ENCODE results near the gene SLCO3A1. TPM values are rescaled to one million over a fixed set of nuclear protein-coding genes. Genes with fewer than 3 reads are reported as not detected.

The SLCO3A1 gene
- total RNA-seq, 1 experiment from 2014 or later, result 5.1 TPM

GRCh38 chr15:91896341-91897055 lies 43.0 kb downstream of the SLCO3A1 start:
- ATAC-seq (no peak), DNase-seq (ENCODE audit: low read depth, low spot score) (no peak)
- H3K9ac ChIP-seq (ENCODE audit: low read length), result no peak overlapping the region
- TF ChIP-seq, protein P1, sequence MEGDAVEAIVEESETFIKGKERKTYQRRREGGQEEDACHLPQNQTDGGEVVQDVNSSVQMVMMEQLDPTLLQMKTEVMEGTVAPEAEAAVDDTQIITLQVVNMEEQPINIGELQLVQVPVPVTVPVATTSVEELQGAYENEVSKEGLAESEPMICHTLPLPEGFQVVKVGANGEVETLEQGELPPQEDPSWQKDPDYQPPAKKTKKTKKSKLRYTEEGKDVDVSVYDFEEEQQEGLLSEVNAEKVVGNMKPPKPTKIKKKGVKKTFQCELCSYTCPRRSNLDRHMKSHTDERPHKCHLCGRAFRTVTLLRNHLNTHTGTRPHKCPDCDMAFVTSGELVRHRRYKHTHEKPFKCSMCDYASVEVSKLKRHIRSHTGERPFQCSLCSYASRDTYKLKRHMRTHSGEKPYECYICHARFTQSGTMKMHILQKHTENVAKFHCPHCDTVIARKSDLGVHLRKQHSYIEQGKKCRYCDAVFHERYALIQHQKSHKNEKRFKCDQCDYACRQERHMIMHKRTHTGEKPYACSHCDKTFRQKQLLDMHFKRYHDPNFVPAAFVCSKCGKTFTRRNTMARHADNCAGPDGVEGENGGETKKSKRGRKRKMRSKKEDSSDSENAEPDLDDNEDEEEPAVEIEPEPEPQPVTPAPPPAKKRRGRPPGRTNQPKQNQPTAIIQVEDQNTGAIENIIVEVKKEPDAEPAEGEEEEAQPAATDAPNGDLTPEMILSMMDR (IDR thresholded peaks at IDR 0.05 in 2 of 3, conservative IDR thresholded peaks at IDR 0.05 in 1 of 3; ENCODE audit: borderline replicate concordance in 1 of 3, insufficient read depth in 1 of 3, low read depth in 2 of 3, low read length in 2 of 3), result no peak
- TF ChIP-seq EGR1 (IDR thresholded peaks at IDR 0.05; ENCODE audit: low read depth), result no peak
- no peak for TF ChIP-seq ELF1 (IDR thresholded peaks at IDR 0.05; ENCODE audit: borderline replicate concordance, low read depth)
- no peak for TF ChIP-seq EZH2 (IDR thresholded peaks at IDR 0.05)
- TF ChIP-seq POLR2AphosphoS5 (IDR thresholded peaks at IDR 0.05; ENCODE audit: low read depth, low read length), result no peak
- TF ChIP-seq POLR2A (IDR thresholded peaks at IDR 0.05; ENCODE audit: borderline replicate concordance, extremely low read depth, insufficient read depth, insufficient read length), result no peak
- TF ChIP-seq, protein P2, sequence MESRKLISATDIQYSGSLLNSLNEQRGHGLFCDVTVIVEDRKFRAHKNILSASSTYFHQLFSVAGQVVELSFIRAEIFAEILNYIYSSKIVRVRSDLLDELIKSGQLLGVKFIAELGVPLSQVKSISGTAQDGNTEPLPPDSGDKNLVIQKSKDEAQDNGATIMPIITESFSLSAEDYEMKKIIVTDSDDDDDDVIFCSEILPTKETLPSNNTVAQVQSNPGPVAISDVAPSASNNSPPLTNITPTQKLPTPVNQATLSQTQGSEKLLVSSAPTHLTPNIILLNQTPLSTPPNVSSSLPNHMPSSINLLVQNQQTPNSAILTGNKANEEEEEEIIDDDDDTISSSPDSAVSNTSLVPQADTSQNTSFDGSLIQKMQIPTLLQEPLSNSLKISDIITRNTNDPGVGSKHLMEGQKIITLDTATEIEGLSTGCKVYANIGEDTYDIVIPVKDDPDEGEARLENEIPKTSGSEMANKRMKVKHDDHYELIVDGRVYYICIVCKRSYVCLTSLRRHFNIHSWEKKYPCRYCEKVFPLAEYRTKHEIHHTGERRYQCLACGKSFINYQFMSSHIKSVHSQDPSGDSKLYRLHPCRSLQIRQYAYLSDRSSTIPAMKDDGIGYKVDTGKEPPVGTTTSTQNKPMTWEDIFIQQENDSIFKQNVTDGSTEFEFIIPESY (IDR thresholded peaks at IDR 0.05; ENCODE audit: extremely low read depth, insufficient replicate concordance, low read length), result no peak
- TF ChIP-seq, protein P3, sequence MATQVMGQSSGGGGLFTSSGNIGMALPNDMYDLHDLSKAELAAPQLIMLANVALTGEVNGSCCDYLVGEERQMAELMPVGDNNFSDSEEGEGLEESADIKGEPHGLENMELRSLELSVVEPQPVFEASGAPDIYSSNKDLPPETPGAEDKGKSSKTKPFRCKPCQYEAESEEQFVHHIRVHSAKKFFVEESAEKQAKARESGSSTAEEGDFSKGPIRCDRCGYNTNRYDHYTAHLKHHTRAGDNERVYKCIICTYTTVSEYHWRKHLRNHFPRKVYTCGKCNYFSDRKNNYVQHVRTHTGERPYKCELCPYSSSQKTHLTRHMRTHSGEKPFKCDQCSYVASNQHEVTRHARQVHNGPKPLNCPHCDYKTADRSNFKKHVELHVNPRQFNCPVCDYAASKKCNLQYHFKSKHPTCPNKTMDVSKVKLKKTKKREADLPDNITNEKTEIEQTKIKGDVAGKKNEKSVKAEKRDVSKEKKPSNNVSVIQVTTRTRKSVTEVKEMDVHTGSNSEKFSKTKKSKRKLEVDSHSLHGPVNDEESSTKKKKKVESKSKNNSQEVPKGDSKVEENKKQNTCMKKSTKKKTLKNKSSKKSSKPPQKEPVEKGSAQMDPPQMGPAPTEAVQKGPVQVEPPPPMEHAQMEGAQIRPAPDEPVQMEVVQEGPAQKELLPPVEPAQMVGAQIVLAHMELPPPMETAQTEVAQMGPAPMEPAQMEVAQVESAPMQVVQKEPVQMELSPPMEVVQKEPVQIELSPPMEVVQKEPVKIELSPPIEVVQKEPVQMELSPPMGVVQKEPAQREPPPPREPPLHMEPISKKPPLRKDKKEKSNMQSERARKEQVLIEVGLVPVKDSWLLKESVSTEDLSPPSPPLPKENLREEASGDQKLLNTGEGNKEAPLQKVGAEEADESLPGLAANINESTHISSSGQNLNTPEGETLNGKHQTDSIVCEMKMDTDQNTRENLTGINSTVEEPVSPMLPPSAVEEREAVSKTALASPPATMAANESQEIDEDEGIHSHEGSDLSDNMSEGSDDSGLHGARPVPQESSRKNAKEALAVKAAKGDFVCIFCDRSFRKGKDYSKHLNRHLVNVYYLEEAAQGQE (IDR thresholded peaks at IDR 0.05; ENCODE audit: low read depth), result no peak
- TF ChIP-seq FOSL1 (IDR thresholded peaks at IDR 0.05; ENCODE audit: low read depth), result no peak
- TF ChIP-seq ZNF274 (IDR thresholded peaks at IDR 0.05; ENCODE audit: low read depth, low read length), result no peak
- no peak for TF ChIP-seq SP1 (IDR thresholded peaks at IDR 0.05; ENCODE audit: low read depth)
- no peak for TF ChIP-seq ZFX (IDR thresholded peaks at IDR 0.05)
- TF ChIP-seq, protein P4, sequence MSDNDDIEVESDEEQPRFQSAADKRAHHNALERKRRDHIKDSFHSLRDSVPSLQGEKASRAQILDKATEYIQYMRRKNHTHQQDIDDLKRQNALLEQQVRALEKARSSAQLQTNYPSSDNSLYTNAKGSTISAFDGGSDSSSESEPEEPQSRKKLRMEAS (IDR thresholded peaks at IDR 0.05), result no peak
- no peak for TF ChIP-seq YY1 (IDR thresholded peaks at IDR 0.05; ENCODE audit: extremely low read depth, insufficient replicate concordance, low read depth, low read length)
- TF ChIP-seq RAD21 (IDR thresholded peaks at IDR 0.05; ENCODE audit: low read depth), result no peak
- TF ChIP-seq ATF3 (IDR thresholded peaks at IDR 0.05), result no peak
- no peak for TF ChIP-seq CBX3 (IDR thresholded peaks at IDR 0.05; ENCODE audit: low read depth)
- TF ChIP-seq TCF7L2 (IDR thresholded peaks at IDR 0.05; ENCODE audit: borderline replicate concordance, extremely low read depth, insufficient read depth, insufficient read length), result no peak
- no peak for TF ChIP-seq CEBPB (IDR thresholded peaks at IDR 0.05; ENCODE audit: low read depth)
- POLR2A ChIA-PET, result no interaction called here
- H4K20me1 ChIP-seq (ENCODE audit: insufficient read depth), result no peaks in the 10 kb centered on the region
- intact Hi-C loops (cut with micrococcal nuclease), result no loop called here
- no peaks in the 10 kb centered on the region for H3K36me3 ChIP-seq (ENCODE audit: control insufficient read depth in 1 of 2, insufficient read depth in 2 of 2, low read length in 2 of 2)
- RAD21 ChIA-PET (ENCODE audit: low non-redundant PET in 1 of 2, low total read pairs in 2 of 2, uncharacterized antibody in 2 of 2, unreplicated experiment in 2 of 2), result no interaction called here
- no peak overlapping the region for H3K4me3 ChIP-seq (replicated peaks in 1 of 2; ENCODE audit: low read depth in 1 of 2, low read length in 2 of 2)
- no peaks in the 10 kb centered on the region for H3K27me3 ChIP-seq (ENCODE audit: insufficient read depth, low read length)
- no TSS peak for BruUV-seq (replicated peaks)
- H3K4me1 ChIP-seq (ENCODE audit: control insufficient read depth in 1 of 2, insufficient read depth in 2 of 2, low read length in 2 of 2), result no peaks in the 10 kb centered on the region
- CTCF ChIA-PET, result no interaction called here
- H3K27ac ChIP-seq (ENCODE audit: low read depth, low read length), result no peak overlapping the region
- no peak overlapping the region for H2AFZ ChIP-seq (ENCODE audit: low read depth, low read length, poor library complexity, severe bottlenecking)
- no peak overlapping the region for H3K4me2 ChIP-seq (ENCODE audit: low read length)
- H3K9me3 ChIP-seq (ENCODE audit: control insufficient read depth in 1 of 2, insufficient read depth in 1 of 2, low read depth in 1 of 2, low read length in 2 of 2), result no peaks in the 10 kb centered on the region
- H3K9me2 ChIP-seq (ENCODE audit: insufficient read depth), result no peaks in the 10 kb centered on the region
- H3K79me2 ChIP-seq (ENCODE audit: insufficient read depth, low read length), result no peaks in the 10 kb centered on the region

Data from HCT116 (cell line).